Measurements from ENCODE around the gene HOXA10.

The HOXA10 gene

DNA sequence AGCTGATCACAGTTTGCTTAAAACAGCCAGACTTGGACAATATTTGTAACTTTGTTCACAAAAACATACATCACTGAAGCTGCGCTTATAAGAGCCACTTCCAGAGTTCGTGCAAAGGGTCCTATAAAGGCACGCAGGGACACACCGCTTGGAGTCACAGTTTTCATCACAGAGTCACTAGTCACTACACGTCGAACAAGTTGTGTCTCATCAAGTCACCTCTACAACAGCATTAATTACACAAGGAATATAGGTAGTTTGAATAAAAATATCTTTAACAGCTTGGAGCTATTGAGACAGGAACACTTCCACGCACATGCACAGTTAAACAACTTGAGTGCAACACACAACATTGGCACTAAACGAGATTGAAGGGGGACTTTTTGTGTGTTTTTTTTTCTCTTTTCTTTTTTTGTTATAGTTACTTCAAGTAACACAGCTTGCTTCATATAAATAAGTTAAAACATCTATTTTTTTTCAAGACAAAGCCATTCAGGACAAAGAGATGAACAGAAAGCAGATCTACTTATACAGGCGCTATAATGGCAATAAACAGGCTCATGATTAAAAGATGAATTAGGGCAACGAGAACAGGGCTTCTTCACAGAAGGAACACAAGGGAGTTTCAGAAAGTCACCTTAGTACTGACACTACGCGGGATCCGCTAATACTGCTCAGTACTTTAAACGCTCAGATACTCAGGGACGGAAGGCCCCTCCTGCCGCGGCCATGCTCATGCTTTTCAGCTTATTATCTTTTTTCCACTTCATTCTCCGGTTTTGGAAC, 32.8 kb downstream of the HOXA10 start:
- no peak for TF ChIP-seq CTCF (IDR thresholded peaks at IDR 0.05; ENCODE audit: insufficient read depth, low read depth, low read length, missing control alignments)
- no peak for DNase-seq (ENCODE audit: low read depth)
- H3K4me3 ChIP-seq (ENCODE audit: low read length): no peak overlapping the region

GRCh38 chr7:27140126-27140857, 33.8 kb downstream of the HOXA10 start:
- no peak for TF ChIP-seq CTCF (IDR thresholded peaks at IDR 0.05; ENCODE audit: insufficient read depth, low read depth, low read length, missing control alignments)
- no peak for DNase-seq (ENCODE audit: low read depth)
- H3K4me3 ChIP-seq (ENCODE audit: low read length): no peak overlapping the region

GRCh38 chr7:27139334-27140125, 34.6 kb downstream of the HOXA10 start:
- no peak overlapping the region for H3K4me3 ChIP-seq (ENCODE audit: low read length)
- DNase-seq (ENCODE audit: low read depth): no peak
- no peak for TF ChIP-seq CTCF (IDR thresholded peaks at IDR 0.05; ENCODE audit: insufficient read depth, low read depth, low read length, missing control alignments)

DNA sequence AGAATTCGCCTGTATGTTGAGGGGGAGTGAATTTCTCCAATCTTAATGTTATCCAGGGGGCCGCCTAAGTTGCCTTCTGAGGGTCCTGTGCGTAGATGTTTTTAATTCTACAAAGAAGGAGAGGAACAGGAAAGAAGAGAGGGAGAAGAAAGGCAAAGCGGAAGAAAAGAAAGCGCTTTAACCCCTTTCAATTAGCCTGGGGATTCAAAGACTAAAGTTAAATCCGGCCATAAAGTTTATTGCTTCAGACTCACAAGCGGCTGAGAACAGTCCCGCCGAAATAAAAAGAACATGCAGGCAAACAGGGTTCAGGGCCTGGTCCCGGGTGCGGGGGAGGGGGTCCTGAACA, 35.2 kb downstream of the HOXA10 start:
- DNase-seq (ENCODE audit: low read depth): no peak
- TF ChIP-seq CTCF (IDR thresholded peaks at IDR 0.05; ENCODE audit: insufficient read depth, low read depth, low read length, missing control alignments): no peak
- H3K4me3 ChIP-seq (ENCODE audit: low read length): no peak overlapping the region

- no peak for TF ChIP-seq CTCF (IDR thresholded peaks at IDR 0.05; ENCODE audit: insufficient read depth, low read depth, low read length, missing control alignments)
- DNase-seq (ENCODE audit: low read depth): no peak
- H3K4me3 ChIP-seq (ENCODE audit: low read length): no peak overlapping the region
Observed at GRCh38 chr7:27138472-27138871, 35.6 kb downstream of the HOXA10 start.

DNA sequence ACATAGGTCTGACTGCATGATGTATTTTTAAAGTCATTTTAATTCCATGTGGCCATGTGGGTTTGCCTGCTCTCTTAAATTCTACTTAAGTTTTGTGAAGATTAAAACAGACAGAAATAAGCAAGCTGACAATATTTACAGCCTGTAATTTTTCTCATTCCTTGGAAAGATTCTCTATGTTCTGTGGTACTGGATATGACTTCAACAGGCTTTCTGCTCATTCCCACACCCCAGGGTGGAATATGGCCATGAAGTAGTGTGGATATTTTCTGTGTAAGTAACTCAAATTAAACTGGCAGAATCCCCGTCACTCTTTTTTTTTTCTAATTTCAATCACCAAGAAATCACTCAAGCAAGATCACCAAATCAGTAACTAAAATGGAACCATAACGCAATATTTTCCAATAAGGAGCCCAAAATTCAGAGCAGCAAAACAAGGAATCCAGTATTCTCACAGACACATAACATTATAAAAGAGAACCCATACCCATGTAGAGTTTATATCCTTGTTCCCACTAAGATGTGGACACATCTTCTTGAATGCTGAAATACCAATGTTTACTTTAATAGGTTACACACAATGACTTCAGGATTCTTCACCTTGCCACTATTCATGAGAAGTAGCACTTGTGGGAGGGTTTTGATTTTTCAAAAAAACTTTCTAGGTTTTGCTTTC, 36.3 kb downstream of the HOXA10 start:
- no peak overlapping the region for H3K4me3 ChIP-seq (ENCODE audit: low read length)
- no peak for DNase-seq (ENCODE audit: low read depth)
- no peak for TF ChIP-seq CTCF (IDR thresholded peaks at IDR 0.05; ENCODE audit: insufficient read depth, low read depth, low read length, missing control alignments)
